Esophagus squamous epithelium (tissue), 4 donors: ENCODE measurements around the gene MATN3.

Experiments
- CTCF ChIP-seq, 6 experiments: fragments of 450-650 bp in 4 of 6; fragments of 200-600 bp in 2 of 6; sonication (generic) in 2 of 6; IDR thresholded peaks; one replicate each; pipeline ENCODE4 v1.5.1; 2016 to 2019; ENCODE audit warnings: antibody characterized with exemption in 6 of 6, mild to moderate bottlenecking in 4 of 6, moderate library complexity in 4 of 6
- POLR2A ChIP-seq, 4 donors: fragments of 450-650 bp; IDR thresholded peaks; one replicate each; pipeline ENCODE4 v1.6.1; 2017; ENCODE audit warnings: antibody characterized with exemption in 4 of 4, mild to moderate bottlenecking in 4 of 4, moderate library complexity in 3 of 4

GRCh38 chr2:20057268-20057667, 44.8 kb upstream of the MATN3 start:
- TF ChIP-seq CTCF (IDR thresholded peaks at IDR 0.05): no peak
- no peak for TF ChIP-seq POLR2A (IDR thresholded peaks at IDR 0.05)
